K562 (cell line): ENCODE measurements around the gene VPS35. TPM values are rescaled to one million over a fixed set of nuclear protein-coding genes. Genes with fewer than 3 reads are reported as not detected.

Source experiments
- EHMT2 ChIP-seq: fragments of 450-650 bp; IDR thresholded peaks from 2 replicates; pipeline ENCODE4 v1.6.1; 2018; ENCODE audit warnings: antibody characterized with exemption
- FIP1L1 ChIP-seq: fragments of 200-400 bp; formaldehyde crosslinking; IDR thresholded peaks from 2 replicates; pipeline ENCODE4 v1.6.1; 2018; ENCODE audit warnings: mild to moderate bottlenecking, low read depth, low read length; ENCODE audit not compliant: poor library complexity, severe bottlenecking
- POU5F1 ChIP-seq: fragments of 150-350 bp; IDR thresholded peaks from 2 replicates; pipeline ENCODE4 v1.6.1; 2014; ENCODE audit warnings: borderline replicate concordance, low read length, low read depth, mild to moderate bottlenecking; ENCODE audit not compliant: partially characterized antibody
- RAD21 ChIP-seq, 2 experiments: fragments of 250-450 bp in 1 of 2; fragments of 450-650 bp in 1 of 2; sonication (Bioruptor Pico) in 1 of 2; formaldehyde crosslinking in 1 of 2; IDR thresholded peaks in 1 of 2; conservative IDR thresholded peaks in 1 of 2; 2 replicates each; pipeline versions ENCODE4 v1.4.0 to v1.8.0; 2020 to 2022; ENCODE audit warnings: mild to moderate bottlenecking in 2 of 2, moderate library complexity in 1 of 2
- SMAD1 ChIP-seq: fragments of 150-350 bp; IDR thresholded peaks from 2 replicates; pipeline ENCODE4 v1.6.1; 2014; ENCODE audit warnings: low read length, low read depth; ENCODE audit not compliant: partially characterized antibody
- SREBF2 ChIP-seq: sonication (generic); formaldehyde crosslinking; IDR thresholded peaks from 2 replicates; pipeline ENCODE4 v1.4.0; 2020; ENCODE audit warnings: mild to moderate bottlenecking, missing genetic modification reagents
- SUPT5H ChIP-seq: fragments of 450-650 bp; IDR thresholded peaks from 2 replicates; pipeline ENCODE4 v1.6.1; 2016
- ZBTB1 ChIP-seq: sonication (generic); formaldehyde crosslinking; IDR thresholded peaks from 2 replicates; pipeline ENCODE4 v1.8.1; 2023; ENCODE audit warnings: missing genetic modification reagents, low read depth, mild to moderate bottlenecking, borderline replicate concordance
- ZFP1 ChIP-seq: fragments of 450-650 bp; formaldehyde crosslinking; IDR thresholded peaks from 2 replicates; pipeline ENCODE4 v1.4.0; 2020; ENCODE audit warnings: mild to moderate bottlenecking, mixed read lengths
- ZFPM2 ChIP-seq: fragments of 250-450 bp; sonication (Bioruptor Pico); IDR thresholded peaks from 2 replicates; pipeline ENCODE4 v1.5.1; 2022; ENCODE audit warnings: mild to moderate bottlenecking
- polyA plus RNA-seq, 8 experiments: library from polyadenylated mRNA; depleted of rRNA in 4 of 8; stranded (reverse) in 5 of 8; unstranded in 3 of 8; fragments of >200 nt; fragmentation: Nextera tagmentation in 2 of 8; fragmentation: Illumina TruSeq in 1 of 8; extraction: Ambion mirVana in 2 of 8; extraction: Trizol in 1 of 8; gene quantifications; 2 replicates each; pipeline versions ENCODE4 v1.2.1 to v1.2.3, GENCODE V29; 2011 to 2014; ENCODE audit warnings: inconsistent platforms in 1 of 8, missing spikeins in 1 of 8
- total RNA-seq, 7 experiments: library from RNA; depleted of rRNA in 6 of 7; stranded (reverse); fragments of >200 nt in 6 of 7; fragmentation: Illumina TruSeq in 2 of 7; extraction: Trizol in 2 of 7; gene quantifications; 2 replicates each; pipeline versions ENCODE4 v1.2.1 to v1.2.3, GENCODE V29; 2011 to 2021; ENCODE audit warnings: low replicate concordance in 1 of 7
- TF ChIP-seq, protein P1 (sequence below): sonication (generic); formaldehyde crosslinking; IDR thresholded peaks from 2 replicates; pipeline ENCODE4 v1.8.1; 2023; ENCODE audit warnings: mild to moderate bottlenecking, missing genetic modification reagents, moderate library complexity
- TF ChIP-seq, protein P2 (sequence below): fragments of 250-450 bp; sonication (Bioruptor Pico); IDR thresholded peaks from 2 replicates; pipeline ENCODE4 v1.4.0; 2020
- TF ChIP-seq, protein P3 (sequence below): IDR thresholded peaks from 3 replicates; pipeline ENCODE4 v1.6.1; 2011; ENCODE audit warnings: borderline replicate concordance, mild to moderate bottlenecking; ENCODE audit not compliant: insufficient read length, insufficient read depth
- TF ChIP-seq, protein P4 (sequence below), 2 experiments: fragments of 150-350 bp in 1 of 2; IDR thresholded peaks; 2 replicates each; pipeline ENCODE4 v1.6.1; 2012 to 2016; ENCODE audit warnings: low read depth in 2 of 2, low read length in 2 of 2, mild to moderate bottlenecking in 1 of 2, moderate library complexity in 1 of 2

The VPS35 gene
- total and polyA plus RNA-seq, 9 of the 15 experiments (the other 6 are each of a cell fraction or from before 2014, with no cell fraction given) = 32.7 to 131 (median 66.2) TPM

DNA sequence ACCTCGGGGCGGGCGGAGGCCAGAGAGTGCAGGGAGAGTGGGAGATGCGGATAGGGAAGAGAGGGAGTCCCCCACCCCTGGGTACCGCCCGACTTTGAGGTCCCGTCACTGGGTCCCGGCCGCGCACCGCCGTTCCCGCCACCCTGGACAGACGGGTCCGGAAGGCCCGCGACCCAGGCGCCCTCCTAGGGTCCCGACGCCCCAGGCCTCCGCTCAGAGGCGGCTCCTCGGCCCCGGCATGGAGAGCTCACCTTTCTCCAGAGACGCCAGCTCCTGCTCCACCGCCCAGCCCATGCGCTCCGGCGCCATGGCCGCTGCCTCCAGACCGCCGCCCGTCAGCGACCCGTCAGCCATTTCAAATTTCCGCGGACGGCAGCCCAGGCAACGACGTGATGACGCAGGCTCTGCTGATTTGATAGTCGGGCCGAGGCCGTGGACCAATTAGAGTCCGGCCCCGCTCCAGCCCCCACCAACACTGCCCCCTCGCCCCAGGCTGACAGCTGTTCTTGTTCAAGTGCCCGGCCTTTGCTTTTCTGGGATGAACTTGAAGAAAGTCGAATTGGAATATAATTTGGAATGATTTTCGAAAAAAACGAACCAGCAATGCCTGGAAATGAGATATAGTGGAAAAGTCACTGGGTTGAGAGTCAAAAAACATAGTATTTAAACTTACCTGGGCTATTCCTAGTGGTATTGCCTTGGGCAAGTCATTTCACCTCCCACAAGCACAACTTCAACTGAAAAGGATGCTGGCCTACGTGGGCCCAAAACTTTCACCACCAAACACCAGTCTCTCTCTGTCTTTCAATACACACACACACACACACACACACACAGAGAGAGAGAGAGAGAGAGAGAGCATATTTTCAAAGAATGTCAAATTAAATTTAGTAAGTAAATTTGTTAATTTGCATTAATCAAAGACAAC lies 67.7 kb downstream of the VPS35 start, which contains the start of gene SHCBP1 (continued):
- TF ChIP-seq FIP1L1 = no peak
- no peak for TF ChIP-seq SMAD1
- TF ChIP-seq, protein P1, sequence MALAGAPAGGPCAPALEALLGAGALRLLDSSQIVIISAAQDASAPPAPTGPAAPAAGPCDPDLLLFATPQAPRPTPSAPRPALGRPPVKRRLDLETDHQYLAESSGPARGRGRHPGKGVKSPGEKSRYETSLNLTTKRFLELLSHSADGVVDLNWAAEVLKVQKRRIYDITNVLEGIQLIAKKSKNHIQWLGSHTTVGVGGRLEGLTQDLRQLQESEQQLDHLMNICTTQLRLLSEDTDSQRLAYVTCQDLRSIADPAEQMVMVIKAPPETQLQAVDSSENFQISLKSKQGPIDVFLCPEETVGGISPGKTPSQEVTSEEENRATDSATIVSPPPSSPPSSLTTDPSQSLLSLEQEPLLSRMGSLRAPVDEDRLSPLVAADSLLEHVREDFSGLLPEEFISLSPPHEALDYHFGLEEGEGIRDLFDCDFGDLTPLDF = peak; percentile 78; the same call in 1 of the 2 replicates
- no peak for TF ChIP-seq POU5F1
- TF ChIP-seq, protein P2, sequence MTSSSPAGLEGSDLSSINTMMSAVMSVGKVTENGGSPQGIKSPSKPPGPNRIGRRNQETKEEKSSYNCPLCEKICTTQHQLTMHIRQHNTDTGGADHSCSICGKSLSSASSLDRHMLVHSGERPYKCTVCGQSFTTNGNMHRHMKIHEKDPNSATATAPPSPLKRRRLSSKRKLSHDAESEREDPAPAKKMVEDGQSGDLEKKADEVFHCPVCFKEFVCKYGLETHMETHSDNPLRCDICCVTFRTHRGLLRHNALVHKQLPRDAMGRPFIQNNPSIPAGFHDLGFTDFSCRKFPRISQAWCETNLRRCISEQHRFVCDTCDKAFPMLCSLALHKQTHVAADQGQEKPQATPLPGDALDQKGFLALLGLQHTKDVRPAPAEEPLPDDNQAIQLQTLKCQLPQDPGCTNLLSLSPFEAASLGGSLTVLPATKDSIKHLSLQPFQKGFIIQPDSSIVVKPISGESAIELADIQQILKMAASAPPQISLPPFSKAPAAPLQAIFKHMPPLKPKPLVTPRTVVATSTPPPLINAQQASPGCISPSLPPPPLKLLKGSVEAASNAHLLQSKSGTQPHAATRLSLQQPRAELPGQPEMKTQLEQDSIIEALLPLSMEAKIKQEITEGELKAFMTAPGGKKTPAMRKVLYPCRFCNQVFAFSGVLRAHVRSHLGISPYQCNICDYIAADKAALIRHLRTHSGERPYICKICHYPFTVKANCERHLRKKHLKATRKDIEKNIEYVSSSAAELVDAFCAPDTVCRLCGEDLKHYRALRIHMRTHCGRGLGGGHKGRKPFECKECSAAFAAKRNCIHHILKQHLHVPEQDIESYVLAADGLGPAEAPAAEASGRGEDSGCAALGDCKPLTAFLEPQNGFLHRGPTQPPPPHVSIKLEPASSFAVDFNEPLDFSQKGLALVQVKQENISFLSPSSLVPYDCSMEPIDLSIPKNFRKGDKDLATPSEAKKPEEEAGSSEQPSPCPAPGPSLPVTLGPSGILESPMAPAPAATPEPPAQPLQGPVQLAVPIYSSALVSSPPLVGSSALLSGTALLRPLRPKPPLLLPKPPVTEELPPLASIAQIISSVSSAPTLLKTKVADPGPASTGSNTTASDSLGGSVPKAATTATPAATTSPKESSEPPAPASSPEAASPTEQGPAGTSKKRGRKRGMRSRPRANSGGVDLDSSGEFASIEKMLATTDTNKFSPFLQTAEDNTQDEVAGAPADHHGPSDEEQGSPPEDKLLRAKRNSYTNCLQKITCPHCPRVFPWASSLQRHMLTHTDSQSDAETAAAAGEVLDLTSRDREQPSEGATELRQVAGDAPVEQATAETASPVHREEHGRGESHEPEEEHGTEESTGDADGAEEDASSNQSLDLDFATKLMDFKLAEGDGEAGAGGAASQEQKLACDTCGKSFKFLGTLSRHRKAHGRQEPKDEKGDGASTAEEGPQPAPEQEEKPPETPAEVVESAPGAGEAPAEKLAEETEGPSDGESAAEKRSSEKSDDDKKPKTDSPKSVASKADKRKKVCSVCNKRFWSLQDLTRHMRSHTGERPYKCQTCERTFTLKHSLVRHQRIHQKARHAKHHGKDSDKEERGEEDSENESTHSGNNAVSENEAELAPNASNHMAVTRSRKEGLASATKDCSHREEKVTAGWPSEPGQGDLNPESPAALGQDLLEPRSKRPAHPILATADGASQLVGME (CRISPR knock-in tag) = no peak
- TF ChIP-seq, protein P3, sequence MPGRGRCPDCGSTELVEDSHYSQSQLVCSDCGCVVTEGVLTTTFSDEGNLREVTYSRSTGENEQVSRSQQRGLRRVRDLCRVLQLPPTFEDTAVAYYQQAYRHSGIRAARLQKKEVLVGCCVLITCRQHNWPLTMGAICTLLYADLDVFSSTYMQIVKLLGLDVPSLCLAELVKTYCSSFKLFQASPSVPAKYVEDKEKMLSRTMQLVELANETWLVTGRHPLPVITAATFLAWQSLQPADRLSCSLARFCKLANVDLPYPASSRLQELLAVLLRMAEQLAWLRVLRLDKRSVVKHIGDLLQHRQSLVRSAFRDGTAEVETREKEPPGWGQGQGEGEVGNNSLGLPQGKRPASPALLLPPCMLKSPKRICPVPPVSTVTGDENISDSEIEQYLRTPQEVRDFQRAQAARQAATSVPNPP = no peak
- no peak for TF ChIP-seq RAD21 (CRISPR knock-in tag; conservative IDR thresholded peaks at IDR 0.05 in 1 of 2, IDR thresholded peaks at IDR 0.05 in 1 of 2)
- no peak for TF ChIP-seq SREBF2
- peak; percentile 94 for TF ChIP-seq SUPT5H
- no peak for TF ChIP-seq EHMT2
- no peak for TF ChIP-seq ZBTB1 (CRISPR knock-in tag)
- no peak for TF ChIP-seq ZFP1 (CRISPR knock-in tag)
- TF ChIP-seq, protein P4, sequence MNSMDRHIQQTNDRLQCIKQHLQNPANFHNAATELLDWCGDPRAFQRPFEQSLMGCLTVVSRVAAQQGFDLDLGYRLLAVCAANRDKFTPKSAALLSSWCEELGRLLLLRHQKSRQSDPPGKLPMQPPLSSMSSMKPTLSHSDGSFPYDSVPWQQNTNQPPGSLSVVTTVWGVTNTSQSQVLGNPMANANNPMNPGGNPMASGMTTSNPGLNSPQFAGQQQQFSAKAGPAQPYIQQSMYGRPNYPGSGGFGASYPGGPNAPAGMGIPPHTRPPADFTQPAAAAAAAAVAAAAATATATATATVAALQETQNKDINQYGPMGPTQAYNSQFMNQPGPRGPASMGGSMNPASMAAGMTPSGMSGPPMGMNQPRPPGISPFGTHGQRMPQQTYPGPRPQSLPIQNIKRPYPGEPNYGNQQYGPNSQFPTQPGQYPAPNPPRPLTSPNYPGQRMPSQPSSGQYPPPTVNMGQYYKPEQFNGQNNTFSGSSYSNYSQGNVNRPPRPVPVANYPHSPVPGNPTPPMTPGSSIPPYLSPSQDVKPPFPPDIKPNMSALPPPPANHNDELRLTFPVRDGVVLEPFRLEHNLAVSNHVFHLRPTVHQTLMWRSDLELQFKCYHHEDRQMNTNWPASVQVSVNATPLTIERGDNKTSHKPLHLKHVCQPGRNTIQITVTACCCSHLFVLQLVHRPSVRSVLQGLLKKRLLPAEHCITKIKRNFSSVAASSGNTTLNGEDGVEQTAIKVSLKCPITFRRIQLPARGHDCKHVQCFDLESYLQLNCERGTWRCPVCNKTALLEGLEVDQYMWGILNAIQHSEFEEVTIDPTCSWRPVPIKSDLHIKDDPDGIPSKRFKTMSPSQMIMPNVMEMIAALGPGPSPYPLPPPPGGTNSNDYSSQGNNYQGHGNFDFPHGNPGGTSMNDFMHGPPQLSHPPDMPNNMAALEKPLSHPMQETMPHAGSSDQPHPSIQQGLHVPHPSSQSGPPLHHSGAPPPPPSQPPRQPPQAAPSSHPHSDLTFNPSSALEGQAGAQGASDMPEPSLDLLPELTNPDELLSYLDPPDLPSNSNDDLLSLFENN (IDR thresholded peaks at IDR 0.05; ENCODE audit: low read depth in 2 of 2, low read length in 2 of 2) = 0 out of 4 replicates have a peak, but pooled peaks of 1 of the 2 experiments have one; percentile 21
- TF ChIP-seq ZFPM2 (CRISPR knock-in tag) = no peak
